Mesodermal cell (in vitro differentiated cells): ENCODE results near the gene TSPAN19.

Experiments used
- H3K27ac ChIP-seq: 2 replicates; pipeline ENCODE4 v1.7.0; 2013; ENCODE audit warnings: mild to moderate bottlenecking, low read depth, low read length, moderate library complexity; ENCODE audit not compliant: severe bottlenecking
- H3K36me3 ChIP-seq: 2 replicates; pipeline ENCODE4 v1.7.1; 2013; ENCODE audit warnings: mild to moderate bottlenecking, low read length, moderate library complexity; ENCODE audit not compliant: control insufficient read depth, insufficient read depth
- H3K4me1 ChIP-seq: one replicate; pipeline ENCODE4 v1.7.1; 2013; ENCODE audit warnings: mild to moderate bottlenecking, low read length; ENCODE audit not compliant: insufficient read depth, control insufficient read depth, poor library complexity, severe bottlenecking
- H3K4me3 ChIP-seq: 2 replicates; pipeline ENCODE4 v1.7.0; 2013; ENCODE audit warnings: low read length, control low read depth, mild to moderate bottlenecking; ENCODE audit not compliant: insufficient read depth, poor library complexity, severe bottlenecking; ENCODE audit errors: extremely low read depth
- H3K9me3 ChIP-seq: 2 replicates; pipeline ENCODE4 v1.7.1; 2013; ENCODE audit warnings: mild to moderate bottlenecking, low read length, moderate library complexity; ENCODE audit not compliant: control insufficient read depth
- WGBS, 2 experiments: methylation state at CpG; one replicate each; pipeline ENCODE4 v1.1.5; 2013; ENCODE audit warnings: missing lambda C conversion rate in 2 of 2; ENCODE audit not compliant: insufficient coverage in 2 of 2; 5-methylcytosine and 5-hydroxymethylcytosine counted together

Gene TSPAN19

DNA sequence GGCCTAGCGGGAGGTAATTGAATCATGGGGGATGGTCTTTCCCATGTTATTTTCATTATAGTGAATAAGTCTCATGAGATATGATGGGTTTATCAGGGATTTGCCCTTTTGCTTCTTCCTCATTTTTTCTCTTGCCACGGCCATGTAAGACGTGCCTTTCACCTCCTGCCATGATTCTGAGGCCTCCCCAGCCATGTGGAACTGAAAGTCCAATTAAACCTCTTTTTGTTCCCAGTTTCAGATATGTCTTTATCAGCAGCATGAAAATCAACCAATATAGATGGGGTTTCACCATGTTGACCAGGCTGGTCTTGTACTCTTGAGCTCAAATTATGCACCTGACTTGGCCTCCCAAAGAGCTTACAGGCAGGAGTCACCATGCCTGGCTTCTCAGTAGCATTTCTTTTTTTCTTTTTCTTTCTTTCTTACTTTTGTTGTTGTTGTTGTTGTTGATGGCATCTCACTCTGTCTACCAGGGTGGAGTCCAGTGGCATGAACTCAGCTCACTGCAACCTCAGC, 33.2 kb downstream of the TSPAN19 start:
- 94% methylated on average over 2 of the region's 3 CpGs; no CpG with 5 or more reads in 1 of the 2 experiments for WGBS, 2 experiments
- Histone ChIP-seq H3K4me1 (no peaks in the 10 kb centered on the region), H3K27ac (no peak overlapping the region), H3K36me3 (no peaks in the 10 kb centered on the region), H3K4me3 (no peak overlapping the region), H3K9me3 (no peaks in the 10 kb centered on the region)

- no CpG with 5 or more reads among the region's 2 CpGs for WGBS, 2 experiments
- Histone ChIP-seq H3K36me3 (no peaks in the 10 kb centered on the region), H3K4me3 (no peak overlapping the region), H3K9me3 (no peaks in the 10 kb centered on the region), H3K4me1 (no peaks in the 10 kb centered on the region), H3K27ac (no peak overlapping the region)
Observed at GRCh38 chr12:85000729-85001128, 35.3 kb downstream of the TSPAN19 start.

DNA sequence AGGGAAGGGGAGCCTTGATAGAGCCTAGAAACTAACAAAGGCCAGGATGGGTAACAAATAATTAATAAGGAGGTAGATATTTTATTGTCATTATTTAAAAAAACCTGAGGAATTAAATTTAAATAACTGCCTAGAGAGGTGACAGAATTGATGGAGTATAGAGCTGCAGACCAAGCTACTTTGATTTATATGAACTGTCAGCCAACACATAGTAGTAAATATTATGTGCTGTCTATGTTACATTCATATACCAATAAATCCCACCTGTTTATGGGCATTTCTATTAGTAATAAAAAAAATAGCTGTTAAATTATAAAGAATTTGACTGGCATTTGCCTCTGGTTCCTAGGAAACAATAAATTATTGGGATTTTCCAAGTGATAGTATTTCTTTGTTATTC, 37.7 kb downstream of the TSPAN19 start:
- Histone ChIP-seq H3K4me3 (no peak overlapping the region), H3K4me1 (no peaks in the 10 kb centered on the region), H3K9me3 (no peaks in the 10 kb centered on the region), H3K36me3 (no peaks in the 10 kb centered on the region), H3K27ac (no peak overlapping the region)

GRCh38 chr12:84996759-84997158, 39.3 kb downstream of the TSPAN19 start:
- Histone ChIP-seq H3K36me3 (no peaks in the 10 kb centered on the region), H3K4me1 (no peaks in the 10 kb centered on the region), H3K27ac (no peak overlapping the region), H3K4me3 (no peak overlapping the region), H3K9me3 (no peaks in the 10 kb centered on the region)
- WGBS, 2 experiments, result no CpG with 5 or more reads among the region's 1 CpG

DNA sequence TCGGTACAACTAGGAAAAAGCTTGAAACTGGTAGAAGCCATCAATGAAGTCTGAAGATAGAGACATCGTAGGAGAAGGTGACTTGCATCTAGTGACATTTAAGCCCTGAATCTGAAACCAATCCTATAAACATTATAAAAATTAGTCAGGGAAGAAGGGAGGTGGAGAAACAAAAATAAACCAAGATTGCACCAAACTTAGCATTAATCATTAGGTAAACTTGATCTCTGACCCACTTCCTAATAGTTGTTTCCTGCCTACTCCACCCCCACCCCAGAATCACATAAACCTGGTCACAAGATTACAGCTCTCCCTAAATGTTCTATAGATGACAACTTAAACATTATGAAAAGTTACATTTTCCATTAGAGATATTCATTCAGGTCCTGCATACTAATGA, 40.4 kb downstream of the TSPAN19 start:
- Histone ChIP-seq H3K9me3 (no peaks in the 10 kb centered on the region), H3K36me3 (no peaks in the 10 kb centered on the region), H3K4me3 (no peak overlapping the region), H3K4me1 (no peaks in the 10 kb centered on the region), H3K27ac (no peak overlapping the region)
- no CpG with 5 or more reads among the region's 2 CpGs for WGBS, 2 experiments

DNA sequence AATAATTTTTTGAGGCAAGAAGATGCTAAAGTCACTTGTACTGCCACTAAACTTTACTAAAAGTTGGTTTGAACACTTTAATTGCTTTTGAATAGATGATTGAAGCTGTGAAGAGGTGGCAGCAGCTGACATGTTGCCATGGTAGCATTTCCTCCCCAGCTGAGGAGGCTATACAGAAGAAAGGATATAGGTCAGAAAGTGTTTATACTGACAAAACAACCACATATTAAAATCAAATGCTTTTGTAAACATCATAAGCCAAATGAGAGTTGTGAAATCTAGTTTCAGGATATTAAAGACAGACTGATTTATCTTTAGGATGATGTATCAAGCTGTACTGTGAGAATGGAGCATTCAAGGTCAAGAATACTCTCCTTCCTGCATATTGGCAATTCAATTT, 41.7 kb downstream of the TSPAN19 start:
- Histone ChIP-seq H3K27ac (no peak overlapping the region), H3K36me3 (no peaks in the 10 kb centered on the region), H3K9me3 (no peaks in the 10 kb centered on the region), H3K4me3 (no peak overlapping the region), H3K4me1 (no peaks in the 10 kb centered on the region)

DNA sequence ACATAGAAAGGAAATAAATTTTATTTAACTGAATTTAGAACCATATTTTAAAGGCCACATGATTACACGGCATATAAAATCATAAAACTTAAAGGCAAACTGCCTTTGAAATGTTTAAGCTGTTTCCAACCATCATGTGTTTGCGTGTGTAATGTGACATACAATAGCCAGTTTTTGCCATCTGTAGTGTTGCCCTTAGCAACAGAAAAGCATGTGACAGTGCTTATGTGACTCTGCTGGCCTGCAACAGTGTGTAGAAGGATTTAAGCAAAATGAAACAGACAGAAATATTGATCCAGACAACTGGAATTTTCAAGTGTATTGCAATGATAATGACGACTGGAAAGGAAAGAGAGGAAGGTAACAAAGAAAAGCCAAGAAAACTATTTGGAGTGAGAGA, 49.5 kb downstream of the TSPAN19 start:
- Histone ChIP-seq H3K36me3 (no peaks in the 10 kb centered on the region), H3K9me3 (no peaks in the 10 kb centered on the region), H3K4me1 (no peaks in the 10 kb centered on the region), H3K4me3 (no peak overlapping the region), H3K27ac (no peak overlapping the region)
- WGBS, 2 experiments, result 81 to 85% methylated on average over 2 to 3 of the region's 3 CpGs

GRCh38 chr12:84986117-84986516, 50.0 kb downstream of the TSPAN19 start:
- Histone ChIP-seq H3K36me3 (no peaks in the 10 kb centered on the region), H3K27ac (no peak overlapping the region), H3K4me3 (no peak overlapping the region), H3K9me3 (no peaks in the 10 kb centered on the region), H3K4me1 (no peaks in the 10 kb centered on the region)
- no CpG with 5 or more reads among the region's 2 CpGs for WGBS, 2 experiments

GRCh38 chr12:84983289-84983688, 52.8 kb downstream of the TSPAN19 start:
- Histone ChIP-seq H3K36me3 (no peaks in the 10 kb centered on the region), H3K4me3 (no peak overlapping the region), H3K9me3 (no peaks in the 10 kb centered on the region), H3K4me1 (no peaks in the 10 kb centered on the region), H3K27ac (no peak overlapping the region)
- WGBS, 2 experiments, result 100% methylated on average over 1 of the region's 3 CpGs; no CpG with 5 or more reads in 1 of the 2 experiments

DNA sequence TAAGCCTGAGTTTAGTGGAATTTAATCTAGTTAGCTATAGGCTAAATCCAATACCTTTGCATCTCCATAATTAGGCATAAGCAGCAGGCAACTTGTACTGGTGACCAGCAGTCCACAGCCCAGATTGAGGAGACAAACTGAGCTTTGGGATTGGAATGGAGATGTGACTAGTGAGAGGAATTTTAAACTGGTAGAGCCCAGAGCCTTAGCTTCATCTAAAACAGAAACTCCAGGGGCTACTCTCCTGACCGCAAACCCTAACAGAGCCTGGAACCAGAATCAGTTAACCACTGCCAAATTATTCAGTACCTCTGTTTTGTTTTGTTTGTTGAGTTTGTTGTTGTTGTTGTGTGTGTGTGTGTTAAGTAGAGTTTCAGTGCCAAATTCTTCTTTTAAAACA, 53.2 kb downstream of the TSPAN19 start:
- H3K4me1 ChIP-seq, result no peaks in the 10 kb centered on the region
- WGBS, 2 experiments, result no CpG with 5 or more reads among the region's 1 CpG
- H3K9me3 ChIP-seq, result no peaks in the 10 kb centered on the region
- H3K36me3 ChIP-seq, result no peaks in the 10 kb centered on the region
- no peak overlapping the region for H3K4me3 ChIP-seq
- H3K27ac ChIP-seq, result no peak overlapping the region

DNA sequence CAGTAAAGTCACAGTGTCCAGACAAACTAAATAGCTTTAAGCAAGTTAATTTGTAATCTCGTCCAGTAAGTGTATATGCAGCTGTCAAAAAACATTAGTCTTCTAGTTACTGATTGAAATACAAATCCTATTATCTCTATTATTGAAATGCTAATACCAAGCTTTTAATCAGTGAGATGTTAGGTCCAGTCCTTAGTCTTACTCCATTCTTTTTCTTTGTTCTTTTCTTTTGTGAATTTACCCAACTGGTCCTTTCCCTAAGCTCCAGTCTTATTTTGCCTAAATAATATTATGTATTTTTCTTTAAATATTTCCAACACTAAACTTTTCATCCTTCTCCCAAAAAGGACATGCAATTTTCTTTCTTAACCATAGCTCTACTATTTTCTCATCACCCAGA, 57.2 kb downstream of the TSPAN19 start:
- no peaks in the 10 kb centered on the region for H3K4me1 ChIP-seq
- no peak overlapping the region for H3K27ac ChIP-seq
- no CpG with 5 or more reads among the region's 1 CpG for WGBS, 2 experiments
- H3K36me3 ChIP-seq, result no peaks in the 10 kb centered on the region
- no peaks in the 10 kb centered on the region for H3K9me3 ChIP-seq
- no peak overlapping the region for H3K4me3 ChIP-seq

DNA sequence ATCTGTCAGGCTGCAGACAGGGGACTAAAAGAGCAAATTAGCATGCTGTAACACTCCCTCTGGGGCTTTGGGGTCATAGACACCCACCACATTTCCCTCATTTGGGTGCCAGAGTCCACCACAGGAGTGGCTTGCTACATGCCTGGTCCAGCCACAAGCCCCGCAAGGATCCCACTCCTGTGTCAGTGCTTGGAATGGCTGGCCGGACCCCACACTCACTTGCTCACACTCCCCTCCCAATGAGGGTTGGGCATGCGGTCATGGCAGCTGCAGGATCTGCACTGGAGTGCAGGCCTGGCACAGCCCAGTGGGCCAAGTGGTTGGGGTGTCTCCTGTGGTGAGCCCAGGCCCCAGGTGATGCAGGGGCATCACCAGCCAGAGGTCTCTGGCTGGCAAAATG, 59.9 kb downstream of the TSPAN19 start:
- no CpG with 5 or more reads among the region's 3 CpGs for WGBS, 2 experiments
- Histone ChIP-seq H3K4me3 (no peak overlapping the region), H3K9me3 (no peaks in the 10 kb centered on the region), H3K27ac (no peak overlapping the region), H3K4me1 (peaks cover 5% of the 10 kb centered on the region), H3K36me3 (no peaks in the 10 kb centered on the region)
